Duodenal mucosa (tissue), 2 donors: ENCODE results near the gene RASAL3.

ENCODE experiments used
- H3K27ac ChIP-seq: one replicate; pipeline ENCODE4 v1.7.0; 2013; ENCODE audit warnings: low read depth, low read length
- H3K27me3 ChIP-seq, 2 donors: one replicate each; pipeline ENCODE4 v1.7.0; 2013; ENCODE audit warnings: low read length in 2 of 2, control low read depth in 1 of 2; ENCODE audit not compliant: insufficient read depth in 2 of 2, control insufficient read depth in 1 of 2
- H3K36me3 ChIP-seq, 2 donors: one replicate each; pipeline ENCODE4 v1.7.0; 2013; ENCODE audit warnings: low read length in 2 of 2, control low read depth in 1 of 2; ENCODE audit not compliant: insufficient read depth in 2 of 2, control insufficient read depth in 1 of 2
- H3K4me1 ChIP-seq, 2 donors: one replicate each; pipeline ENCODE4 v1.7.0; 2013; ENCODE audit warnings: low read length in 2 of 2, control low read depth in 1 of 2; ENCODE audit not compliant: insufficient read depth in 2 of 2, control insufficient read depth in 1 of 2
- H3K4me3 ChIP-seq, 2 donors: one replicate each; pipeline ENCODE4 v1.7.0; 2013; ENCODE audit warnings: low read length in 2 of 2, low read depth in 1 of 2
- H3K9ac ChIP-seq, 2 donors: one replicate each; pipeline ENCODE4 v1.7.0; 2013; ENCODE audit warnings: low read length in 2 of 2, low read depth in 1 of 2
- H3K9me3 ChIP-seq, 2 donors: one replicate each; pipeline ENCODE4 v1.7.0; 2013; ENCODE audit warnings: low read length in 2 of 2, control low read depth in 1 of 2; ENCODE audit not compliant: control insufficient read depth in 1 of 2

The RASAL3 gene

DNA sequence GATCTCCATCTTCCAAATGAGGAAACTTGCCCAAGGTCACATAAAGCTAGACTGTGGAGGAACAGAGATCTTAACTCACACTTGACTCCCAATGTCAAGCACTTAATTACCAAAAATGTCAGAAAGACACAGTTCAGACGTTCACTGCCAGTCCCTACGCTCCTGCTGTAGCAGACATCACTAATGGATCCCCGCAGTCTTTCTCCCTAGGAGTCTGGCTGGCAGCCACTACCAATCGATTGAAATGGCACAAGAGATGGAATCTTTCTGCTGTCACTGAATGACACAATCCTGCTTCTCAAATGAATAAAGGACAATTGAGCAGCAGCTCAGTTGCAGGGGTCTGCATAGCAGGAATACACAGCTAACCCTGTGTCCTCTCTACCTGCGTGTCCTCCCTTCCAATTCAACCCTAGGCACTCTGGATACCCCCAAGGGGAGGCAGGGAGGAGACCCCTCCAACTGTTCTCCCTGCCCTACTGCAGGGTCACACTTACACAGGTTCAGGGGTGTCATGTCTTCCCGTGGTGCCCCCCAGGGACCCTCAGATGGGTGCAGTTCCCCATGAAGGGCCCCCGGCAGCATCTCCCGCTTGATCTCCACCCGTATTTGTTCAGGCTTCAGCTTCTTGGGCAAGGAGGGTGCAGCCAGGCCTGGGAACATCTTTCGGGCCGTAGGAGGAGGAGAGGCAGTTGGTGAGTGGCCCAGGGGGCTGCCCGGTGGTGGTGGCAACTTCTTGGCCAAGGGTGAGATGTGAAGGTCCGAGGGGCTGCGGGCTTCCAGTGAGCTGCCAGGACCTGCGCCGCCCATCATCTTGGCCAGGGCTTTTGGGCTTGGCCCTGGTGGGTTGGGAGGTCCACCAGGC, 37.6 kb downstream of the RASAL3 start:
- no peak overlapping the region for H3K27ac ChIP-seq
- H3K4me3 ChIP-seq = no peak overlapping the region
- H3K36me3 ChIP-seq = peaks cover 17 to 51% of the 10 kb centered on the region in 2 donors

GRCh38 chr19:15425321-15425950, 38.9 kb downstream of the RASAL3 start:
- Histone ChIP-seq H3K36me3 (peaks cover 17 to 51% of the 10 kb centered on the region in 2 donors), H3K4me3 (no peak overlapping the region), H3K4me1 (peaks cover 0 to 5% of the 10 kb centered on the region in 2 donors), H3K9ac (no peak overlapping the region), H3K27ac (no peak overlapping the region), H3K27me3 (no peaks in the 10 kb centered on the region), H3K9me3 (peaks cover 0 to 3% of the 10 kb centered on the region in 2 donors)

More for the DNA sequence above, 37.6 kb downstream of the RASAL3 start:
- Histone ChIP-seq H3K9me3 (peaks cover 0 to 3% of the 10 kb centered on the region in 2 donors), H3K27me3 (no peaks in the 10 kb centered on the region), H3K4me1 (peaks cover 12 to 17% of the 10 kb centered on the region in 2 donors), H3K9ac (no peak overlapping the region)

DNA sequence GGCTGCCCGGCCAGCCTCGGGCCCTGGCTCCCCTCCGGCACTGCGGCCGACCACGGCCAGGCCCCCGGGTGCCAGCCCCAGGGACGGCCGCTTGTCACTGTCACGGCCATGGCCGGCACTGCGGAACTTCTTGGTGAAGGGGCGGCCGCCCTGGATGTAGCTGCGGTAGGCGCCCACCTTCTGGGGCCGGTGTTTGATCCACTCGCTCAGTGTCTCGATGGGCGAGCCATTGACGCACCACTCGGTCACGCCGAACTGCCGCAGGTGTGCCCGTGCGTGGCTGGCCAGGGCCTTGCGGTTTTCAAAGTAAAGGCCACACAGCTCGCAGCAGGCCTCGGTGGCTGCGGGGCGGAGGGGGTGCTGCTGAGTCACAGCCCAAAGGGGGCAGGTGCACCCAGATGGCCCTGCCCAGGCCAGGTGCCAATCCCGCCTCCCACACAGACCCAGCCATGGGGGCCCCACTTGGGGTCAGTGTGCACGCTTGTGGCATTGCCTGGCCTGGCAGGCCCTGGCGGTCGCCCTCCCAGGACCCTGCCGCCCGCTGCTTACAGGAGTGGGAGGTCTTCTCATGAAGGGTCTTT, 39.6 kb downstream of the RASAL3 start:
- peaks cover 0 to 3% of the 10 kb centered on the region in 2 donors for H3K9me3 ChIP-seq
- peaks cover under 1% of the 10 kb centered on the region in 2 donors for H3K4me1 ChIP-seq
- H3K4me3 ChIP-seq = no peak overlapping the region
- no peaks in the 10 kb centered on the region for H3K27me3 ChIP-seq
- H3K36me3 ChIP-seq = peaks cover 17 to 51% of the 10 kb centered on the region in 2 donors
- H3K27ac ChIP-seq = no peak overlapping the region
- H3K9ac ChIP-seq = no peak overlapping the region

GRCh38 chr19:15424121-15424520, 40.2 kb downstream of the RASAL3 start:
- Histone ChIP-seq H3K27ac (no peak overlapping the region), H3K9me3 (peaks cover 0 to 3% of the 10 kb centered on the region in 2 donors), H3K4me3 (no peak overlapping the region), H3K27me3 (no peaks in the 10 kb centered on the region), H3K36me3 (peaks cover 17 to 51% of the 10 kb centered on the region in 2 donors), H3K4me1 (peaks cover 4 to 6% of the 10 kb centered on the region in 2 donors), H3K9ac (no peak overlapping the region)

DNA sequence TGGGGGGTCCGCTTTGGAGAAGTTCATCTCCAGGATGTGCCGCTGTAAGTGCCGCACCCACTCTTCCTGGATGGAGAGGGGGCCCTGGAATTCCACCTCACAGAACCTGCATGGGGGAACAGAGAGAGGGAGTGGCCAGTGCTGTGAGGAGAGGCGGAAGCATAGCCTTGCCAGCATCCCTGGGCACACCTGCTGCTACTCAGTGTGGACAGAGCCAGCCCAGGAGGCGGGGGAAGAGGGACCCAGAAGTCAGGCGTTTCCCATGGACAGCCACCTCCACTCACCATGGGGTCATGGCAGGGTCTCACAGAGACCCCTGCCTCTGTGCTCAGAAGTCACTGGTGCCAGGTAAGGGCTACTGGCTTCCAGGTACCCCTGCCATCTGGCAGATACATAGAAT, 41.2 kb downstream of the RASAL3 start:
- H3K4me3 ChIP-seq = no peak overlapping the region
- H3K9me3 ChIP-seq = peaks cover 0 to 3% of the 10 kb centered on the region in 2 donors
- no peak overlapping the region for H3K27ac ChIP-seq
- H3K36me3 ChIP-seq = peaks cover 17 to 51% of the 10 kb centered on the region in 2 donors
- no peaks in the 10 kb centered on the region for H3K27me3 ChIP-seq
- H3K4me1 ChIP-seq = peaks cover 4 to 6% of the 10 kb centered on the region in 2 donors
- no peak overlapping the region for H3K9ac ChIP-seq

DNA sequence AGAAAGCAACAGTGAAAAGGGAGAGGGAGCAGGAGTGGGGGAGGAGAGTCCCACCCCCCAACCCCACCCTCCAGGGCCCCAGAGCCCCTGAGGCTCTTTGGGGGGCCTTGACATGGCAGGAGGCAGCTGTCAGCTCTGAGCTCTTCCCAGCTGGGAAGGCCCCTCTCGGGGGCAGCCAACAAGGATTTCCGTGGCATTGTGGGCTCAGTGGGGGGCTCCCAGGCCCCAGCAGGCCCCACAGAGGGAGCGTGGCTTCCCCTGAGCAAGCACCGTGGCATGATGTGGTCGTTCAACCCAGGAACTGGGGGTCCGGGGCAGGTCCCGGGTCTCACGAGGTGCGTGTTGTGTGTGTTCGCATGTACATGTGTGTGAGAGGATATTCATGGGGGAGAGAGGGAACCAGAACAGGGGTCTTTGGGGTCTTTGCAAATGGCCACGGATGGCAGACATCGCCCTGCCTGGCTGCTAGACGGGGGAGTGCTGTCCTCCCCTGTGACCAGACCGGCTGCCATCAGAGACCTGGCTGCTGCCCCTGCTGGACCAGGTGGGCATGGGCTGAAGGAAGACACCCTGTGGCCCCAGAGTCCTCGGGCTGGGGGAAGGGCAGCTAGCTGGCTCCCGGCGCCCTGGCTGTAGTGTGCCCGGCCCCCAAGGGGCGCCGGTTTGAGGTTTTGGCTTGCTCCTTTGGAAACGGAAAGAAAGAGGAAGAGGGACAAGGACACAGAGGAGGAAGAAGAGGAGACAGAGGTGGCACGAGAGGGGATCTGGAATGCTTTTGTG, 41.9 kb downstream of the RASAL3 start:
- no peak overlapping the region for H3K9ac ChIP-seq
- H3K36me3 ChIP-seq = peaks cover 17 to 47% of the 10 kb centered on the region in 2 donors
- peaks cover 0 to 3% of the 10 kb centered on the region in 2 donors for H3K9me3 ChIP-seq
- no peaks in the 10 kb centered on the region for H3K27me3 ChIP-seq
- H3K27ac ChIP-seq = no peak overlapping the region
- no peak overlapping the region for H3K4me3 ChIP-seq
- peaks cover 6 to 12% of the 10 kb centered on the region in 2 donors for H3K4me1 ChIP-seq

- Histone ChIP-seq H3K27me3 (no peaks in the 10 kb centered on the region), H3K4me1 (peaks cover 13 to 19% of the 10 kb centered on the region in 2 donors), H3K9me3 (peaks cover 0 to 3% of the 10 kb centered on the region in 2 donors), H3K27ac (no peak overlapping the region), H3K4me3 (no peak overlapping the region), H3K9ac (no peak overlapping the region), H3K36me3 (peaks cover 17 to 40% of the 10 kb centered on the region in 2 donors)
These were observed 42.6 kb downstream of the RASAL3 start for GRCh38 chr19:15421721-15422260.

DNA sequence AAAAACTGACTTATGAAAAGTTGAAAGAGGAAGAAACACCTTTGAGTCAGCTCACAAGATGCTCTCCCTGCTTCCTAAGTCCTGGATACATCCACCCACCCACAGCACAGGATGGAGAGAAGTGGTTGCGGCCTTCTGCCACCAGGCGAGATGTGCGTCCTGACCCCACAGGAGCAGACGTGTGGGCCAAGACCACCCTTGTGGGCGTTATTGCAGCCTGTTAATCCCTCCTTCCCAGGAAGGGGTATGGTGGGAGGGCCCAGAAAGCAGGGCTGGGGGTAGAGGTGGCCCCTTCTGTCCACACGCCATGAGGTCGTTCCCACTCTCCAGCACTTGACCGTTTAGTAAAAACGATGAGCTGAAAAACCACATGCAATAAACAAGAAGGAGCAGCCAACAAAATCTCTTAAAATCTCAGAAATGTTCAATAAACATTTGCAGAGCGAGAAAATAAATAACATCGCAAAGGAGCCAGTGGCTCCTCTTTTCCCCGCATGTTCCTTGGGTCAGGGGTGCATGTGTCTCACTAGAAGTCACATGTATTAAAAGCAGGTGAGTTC, 43.1 kb downstream of the RASAL3 start:
- Histone ChIP-seq H3K4me3 (no peak overlapping the region), H3K9me3 (peaks cover 0 to 3% of the 10 kb centered on the region in 2 donors), H3K4me1 (peaks cover 19 to 24% of the 10 kb centered on the region in 2 donors), H3K9ac (no peak overlapping the region), H3K27me3 (no peaks in the 10 kb centered on the region), H3K36me3 (peaks cover 15 to 38% of the 10 kb centered on the region in 2 donors), H3K27ac (no peak overlapping the region)

DNA sequence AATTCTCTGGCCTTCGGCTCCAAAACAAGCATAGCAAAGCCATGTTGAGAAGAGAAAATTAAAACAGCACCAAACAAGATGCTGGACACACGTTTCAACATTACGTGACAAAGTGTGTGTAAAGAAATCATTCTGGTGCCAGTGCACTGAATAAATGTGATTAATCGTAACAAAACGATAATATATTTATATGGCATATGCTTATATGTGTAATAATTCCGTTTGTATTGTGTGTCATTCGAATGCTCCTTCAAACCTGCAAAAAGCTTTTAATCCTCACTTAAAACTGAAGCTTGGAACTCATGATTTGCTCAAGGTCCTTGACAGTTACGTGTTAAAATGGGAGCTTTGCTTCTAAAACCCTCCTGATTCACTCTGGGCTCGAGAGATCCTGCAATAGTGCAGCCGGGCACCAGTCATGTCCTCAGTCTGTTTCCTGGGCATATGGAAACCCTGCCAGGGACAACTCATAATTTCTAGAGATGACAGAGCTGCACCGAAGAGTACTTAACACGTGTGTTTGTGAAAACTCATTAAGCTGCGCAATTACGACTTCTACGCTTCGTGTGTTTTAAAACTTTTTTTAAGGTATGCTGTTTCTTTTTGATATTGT, 44.8 kb downstream of the RASAL3 start:
- Histone ChIP-seq H3K4me3 (peak overlapping the region; percentile 65 to 66), H3K4me1 (peaks cover 20 to 24% of the 10 kb centered on the region in 2 donors), H3K36me3 (peaks cover 12 to 26% of the 10 kb centered on the region in 2 donors), H3K9ac (peak overlapping the region; percentile 18 to 48), H3K27me3 (no peaks in the 10 kb centered on the region), H3K27ac (no peak overlapping the region), H3K9me3 (peaks cover 0 to 3% of the 10 kb centered on the region in 2 donors)
